AG09309 (cell line): Measurements from ENCODE around the gene LGALS3BP.
A peak's percentile ranks its signal among the peaks of the same experiment; 100 is the strongest.

Source experiments
- DNase-seq: peaks from one replicate; pipeline ENCODE4 v3.0.0-alpha.2; 2010; ENCODE audit warnings: low read depth
- H3K4me3 ChIP-seq: 2 replicates; pipeline ENCODE4 v1.5.1; 2011; ENCODE audit warnings: mild to moderate bottlenecking, low read depth, low read length, moderate library complexity; ENCODE audit not compliant: control insufficient read depth
- TF ChIP-seq, protein P1 (sequence below): IDR thresholded peaks from 2 replicates; pipeline ENCODE4 v1.5.1; 2011; ENCODE audit warnings: mild to moderate bottlenecking, low read depth, low read length, inconsistent platforms; ENCODE audit not compliant: insufficient read depth, control insufficient read depth; ENCODE audit errors: missing control alignments

The LGALS3BP gene

DNA sequence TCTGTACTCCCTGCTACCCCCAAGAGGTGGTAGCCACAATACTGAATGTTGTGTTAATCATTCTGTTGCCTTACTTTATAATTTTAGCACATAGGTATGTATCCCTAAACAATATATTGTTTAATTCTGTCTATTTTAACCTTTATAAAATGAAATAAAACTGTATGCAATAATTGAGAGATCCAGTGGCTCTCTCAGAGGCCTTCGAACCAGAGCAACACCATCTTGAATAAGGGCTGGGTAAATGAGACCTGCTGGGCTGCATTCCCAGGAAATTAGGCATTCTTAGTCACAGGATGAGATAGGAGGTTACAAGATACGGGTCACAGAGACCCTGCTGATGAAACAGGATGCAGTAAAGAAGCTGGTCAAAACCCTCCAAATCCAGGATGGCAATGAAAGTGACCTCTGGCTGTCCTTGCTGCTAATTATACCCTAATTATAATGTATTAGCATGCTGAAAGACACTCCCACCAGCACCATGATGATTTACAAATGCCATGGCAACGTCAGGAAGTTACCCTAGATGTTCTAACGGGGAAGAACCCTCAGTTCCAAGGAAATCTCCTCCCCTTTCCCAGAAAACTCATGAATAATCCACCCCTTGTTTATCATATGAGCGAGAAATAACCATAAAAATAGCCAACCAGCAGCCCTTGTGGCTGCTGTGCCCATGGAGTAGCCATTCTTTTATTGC lies 31.9 kb upstream of the LGALS3BP start:
- DNase-seq: no peak
- H3K4me3 ChIP-seq: no peak overlapping the region
- TF ChIP-seq, protein P1, sequence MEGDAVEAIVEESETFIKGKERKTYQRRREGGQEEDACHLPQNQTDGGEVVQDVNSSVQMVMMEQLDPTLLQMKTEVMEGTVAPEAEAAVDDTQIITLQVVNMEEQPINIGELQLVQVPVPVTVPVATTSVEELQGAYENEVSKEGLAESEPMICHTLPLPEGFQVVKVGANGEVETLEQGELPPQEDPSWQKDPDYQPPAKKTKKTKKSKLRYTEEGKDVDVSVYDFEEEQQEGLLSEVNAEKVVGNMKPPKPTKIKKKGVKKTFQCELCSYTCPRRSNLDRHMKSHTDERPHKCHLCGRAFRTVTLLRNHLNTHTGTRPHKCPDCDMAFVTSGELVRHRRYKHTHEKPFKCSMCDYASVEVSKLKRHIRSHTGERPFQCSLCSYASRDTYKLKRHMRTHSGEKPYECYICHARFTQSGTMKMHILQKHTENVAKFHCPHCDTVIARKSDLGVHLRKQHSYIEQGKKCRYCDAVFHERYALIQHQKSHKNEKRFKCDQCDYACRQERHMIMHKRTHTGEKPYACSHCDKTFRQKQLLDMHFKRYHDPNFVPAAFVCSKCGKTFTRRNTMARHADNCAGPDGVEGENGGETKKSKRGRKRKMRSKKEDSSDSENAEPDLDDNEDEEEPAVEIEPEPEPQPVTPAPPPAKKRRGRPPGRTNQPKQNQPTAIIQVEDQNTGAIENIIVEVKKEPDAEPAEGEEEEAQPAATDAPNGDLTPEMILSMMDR: no peak

DNA sequence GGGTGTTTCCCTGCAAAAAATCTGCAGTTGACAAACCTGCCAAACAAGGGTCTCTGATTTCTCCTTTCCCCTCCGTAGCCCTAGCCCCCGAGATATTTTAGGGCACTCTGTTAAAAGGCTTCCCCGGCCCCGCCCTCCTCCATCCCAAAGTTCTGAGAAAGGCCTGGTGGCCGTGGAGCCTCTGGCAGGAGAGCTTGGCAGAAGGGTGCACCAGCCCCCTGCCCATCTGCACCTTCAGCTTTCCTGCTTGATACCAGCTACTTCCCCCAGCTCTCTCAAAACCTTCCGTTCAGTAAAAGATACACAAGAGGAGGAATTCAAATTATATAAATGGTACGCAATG lies 30.6 kb upstream of the LGALS3BP start:
- peak overlapping the region; percentile 91 for H3K4me3 ChIP-seq
- DNase-seq: no peak
- TF ChIP-seq, protein P1: no peak

DNA sequence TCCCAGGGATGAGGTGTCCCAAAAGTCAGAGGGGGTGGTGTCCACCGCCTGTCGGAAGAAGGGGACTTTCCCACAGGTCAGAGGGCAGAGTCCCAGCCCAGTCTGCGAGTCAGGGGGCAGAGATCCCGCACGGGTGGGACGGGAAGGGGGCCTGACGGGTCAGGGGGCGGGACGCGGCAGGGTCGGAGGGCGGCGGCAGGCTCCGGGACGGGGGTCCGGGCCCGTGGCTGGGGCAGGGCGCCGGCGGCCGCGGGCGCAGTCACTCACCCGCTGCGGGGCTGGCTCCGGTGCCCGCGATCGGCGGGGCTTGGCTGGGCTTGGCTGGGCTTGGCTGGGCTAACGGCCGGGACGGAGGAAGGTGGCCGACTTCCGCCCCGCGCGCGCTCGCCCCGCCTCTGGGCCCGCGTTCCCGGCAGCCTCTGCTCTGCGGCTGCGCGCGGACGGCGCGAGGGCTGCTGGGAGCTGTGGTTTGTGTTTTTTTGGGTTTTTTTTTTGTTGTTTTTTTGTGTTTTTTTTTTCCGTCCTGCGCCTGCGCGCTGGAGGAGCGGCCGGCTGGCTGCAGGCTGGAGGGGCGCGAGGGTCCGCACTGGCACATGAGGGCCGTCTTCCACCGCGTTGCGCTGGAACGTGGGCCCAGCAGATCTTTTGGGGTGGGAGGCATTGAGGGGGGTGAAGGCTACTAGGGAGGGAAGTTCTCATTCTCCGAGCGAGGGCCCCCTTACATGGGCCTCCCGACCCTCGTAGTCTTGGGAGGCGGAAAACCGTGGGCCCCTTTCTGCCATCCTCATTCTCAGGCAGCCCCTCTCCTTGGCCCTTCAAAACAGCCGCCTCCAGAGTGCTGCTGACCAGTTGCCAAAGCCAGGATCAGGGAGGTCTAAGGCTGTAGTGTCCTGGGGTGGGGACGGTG lies 29.9 kb upstream of the LGALS3BP start, which contains the start of gene CANT1:
CANT1 (minus strand) TSS at position 368 of the 907 bp plus-strand sequence. CDS start 12,142 bp downstream, outside the sequence.
- peak within 1 kb of the TSS; percentile 91 for H3K4me3 ChIP-seq
- TF ChIP-seq, protein P1: no peak
- DNase-seq: no peak

DNA sequence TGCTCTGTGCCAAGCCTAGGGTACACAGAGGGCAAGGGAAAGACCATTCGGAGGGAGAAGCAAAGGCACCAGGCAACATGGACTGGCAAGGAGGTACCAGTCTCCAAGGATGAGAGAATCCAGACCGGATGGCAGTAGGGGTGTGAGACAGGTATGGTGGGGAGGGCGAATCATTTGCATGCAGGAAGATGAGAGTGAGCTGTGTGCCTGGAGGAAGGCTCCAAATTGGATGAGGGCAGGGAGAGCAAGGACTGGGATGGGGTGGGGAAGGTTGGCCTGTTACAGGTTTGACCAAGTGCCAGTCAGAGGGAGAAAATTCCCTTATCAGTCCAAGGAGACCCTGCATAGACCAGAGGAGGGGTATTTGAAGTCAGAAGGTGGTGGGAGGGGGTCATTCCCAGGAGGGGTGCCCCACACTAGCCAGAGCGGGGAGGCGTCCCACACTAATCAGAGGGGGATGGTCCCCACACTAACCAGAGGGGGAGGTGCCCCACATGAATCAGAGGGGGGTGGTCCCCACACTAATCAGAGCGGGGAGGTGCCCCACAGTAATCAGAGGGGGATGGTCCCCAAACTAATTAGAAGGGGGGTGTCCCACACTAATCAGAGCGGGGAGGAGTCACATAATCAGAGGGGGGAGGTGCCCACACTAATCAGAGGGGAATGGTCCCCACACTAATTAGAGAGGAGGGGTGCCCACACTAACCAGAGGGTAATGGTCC lies 29.1 kb upstream of the LGALS3BP start:
- no peak for DNase-seq
- TF ChIP-seq, protein P1: no peak
- H3K4me3 ChIP-seq: peak overlapping the region; percentile 91

DNA sequence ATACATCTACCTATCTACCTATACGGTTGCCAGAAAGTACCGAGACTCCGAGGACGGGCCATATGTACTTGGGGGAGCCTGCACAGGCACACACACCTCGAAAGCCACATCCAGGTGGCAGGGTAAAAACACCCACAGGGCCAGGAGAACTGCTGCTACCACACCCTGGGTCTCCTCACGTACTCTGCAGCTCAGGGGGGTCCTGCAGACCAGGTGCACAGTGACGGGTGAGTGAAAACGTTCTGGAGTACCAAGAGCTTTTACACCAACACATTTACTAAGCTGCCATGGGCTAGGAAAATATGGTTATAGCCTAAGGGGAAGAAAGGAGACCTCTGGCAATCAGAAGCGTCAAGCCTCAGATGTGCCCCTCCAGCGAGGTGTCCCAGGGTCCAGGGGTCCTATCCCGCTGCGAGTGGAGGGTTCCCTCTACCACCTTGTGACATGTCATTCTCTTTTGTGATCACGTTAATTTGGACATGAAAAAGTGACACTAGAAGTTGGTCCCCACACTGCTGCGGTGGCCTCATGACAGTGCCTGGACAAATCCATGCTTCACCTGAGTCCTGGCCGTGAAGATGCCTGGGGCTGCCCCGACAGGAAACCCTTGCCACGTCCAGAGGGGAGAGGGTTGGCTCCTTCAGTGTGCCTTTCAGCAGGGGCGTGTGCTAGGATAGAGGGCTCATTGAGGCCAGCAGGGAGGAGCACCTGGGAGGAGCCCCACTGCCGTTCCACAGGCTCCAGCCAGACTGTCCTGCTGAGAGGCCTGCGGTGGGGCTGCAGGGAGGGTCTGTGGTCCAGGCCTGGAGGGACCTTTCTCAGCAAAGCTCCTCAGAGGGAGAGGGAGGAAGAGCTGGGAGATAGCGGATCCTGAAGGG lies 28.0 kb upstream of the LGALS3BP start:
- no peak for DNase-seq
- no peak overlapping the region for H3K4me3 ChIP-seq
- TF ChIP-seq, protein P1: no peak
